GM21390 (cell line): ENCODE data around the gene KNSTRN.

ENCODE experiments used
- ATAC-seq: cut with Tn5 transposase; IDR thresholded peaks from one replicate; pipeline ENCODE4 v1.9.1; 2021; ENCODE audit not compliant: unreplicated experiment

Gene KNSTRN

GRCh38 chr15:40345867-40346578 lies 36.5 kb upstream of the KNSTRN start:
- ATAC-seq: no peak

GRCh38 chr15:40346579-40347558 lies 35.7 kb upstream of the KNSTRN start:
- ATAC-seq: no peak

GRCh38 chr15:40347559-40348473 lies 34.7 kb upstream of the KNSTRN start:
- no peak for ATAC-seq

GRCh38 chr15:40348474-40348870 lies 34.0 kb upstream of the KNSTRN start:
- ATAC-seq: no peak

GRCh38 chr15:40349163-40349562 lies 33.4 kb upstream of the KNSTRN start:
- no peak for ATAC-seq

GRCh38 chr15:40352281-40352901 lies 30.1 kb upstream of the KNSTRN start:
- no peak for ATAC-seq

- ATAC-seq: no peak
Observed at GRCh38 chr15:40353697-40354096, 28.8 kb upstream of the KNSTRN start.

- no peak for ATAC-seq
Observed at GRCh38 chr15:40354408-40355171, 27.9 kb upstream of the KNSTRN start.

- no peak for ATAC-seq
Observed at GRCh38 chr15:40355976-40356585, 26.4 kb upstream of the KNSTRN start.

GRCh38 chr15:40357246-40357645 lies 25.3 kb upstream of the KNSTRN start:
- no peak for ATAC-seq

GRCh38 chr15:40357723-40358470 lies 24.6 kb upstream of the KNSTRN start, which contains the start of gene DISP2:
Gene DISP2 (plus strand): TSS chr15:40358219. CDS start chr15:40358322, 103 bp downstream.
- ATAC-seq: peak; percentile 86

GRCh38 chr15:40358471-40359353 lies 23.8 kb upstream of the KNSTRN start:
- no peak for ATAC-seq

- no peak for ATAC-seq
Observed at GRCh38 chr15:40360015-40360414, 22.5 kb upstream of the KNSTRN start.

GRCh38 chr15:40361640-40362039 lies 20.9 kb upstream of the KNSTRN start:
- ATAC-seq: no peak

GRCh38 chr15:40363611-40364010 lies 18.9 kb upstream of the KNSTRN start:
- no peak for ATAC-seq

GRCh38 chr15:40364251-40364650 lies 18.3 kb upstream of the KNSTRN start:
- ATAC-seq: no peak

GRCh38 chr15:40365016-40365415 lies 17.5 kb upstream of the KNSTRN start:
- ATAC-seq: no peak
